Common myeloid progenitor, CD34-positive (primary cell): Measurements from ENCODE around the gene ENPP1.

Source experiments
- CTCF ChIA-PET: fragments of 350-600 bp; sonication (Branson Sonifier 250); formaldehyde crosslinking; loops from one replicate; lab custom pipeline; 2021; ENCODE audit warnings: antibody characterized with exemption; lab: Charles Lee
- POLR2A ChIA-PET: fragments of 350-600 bp; sonication (Branson Sonifier 250); formaldehyde crosslinking; loops from one replicate; lab custom pipeline; 2021; ENCODE audit warnings: antibody characterized with exemption; lab: Charles Lee
- DNase-seq, 3 donors: peaks; one replicate each; pipeline versions ENCODE4 v3.0.0 to v3.0.0-alpha.2; 2013
- H3K27ac ChIP-seq, 2 experiments: 1 replicate in 1 of 2; 2 replicates in 1 of 2; pipeline ENCODE4 v1.7.0; 2013; ENCODE audit warnings: inconsistent platforms in 2 of 2, low read length in 2 of 2, mild to moderate bottlenecking in 2 of 2, low read depth in 1 of 2, moderate library complexity in 1 of 2; ENCODE audit not compliant: severe bottlenecking in 2 of 2, insufficient read depth in 1 of 2, poor library complexity in 1 of 2
- H3K27me3 ChIP-seq, 5 experiments: replicated peaks in 2 of 5; 1 replicate in 3 of 5; 2 replicates in 2 of 5; pipeline versions ENCODE4 v1.6.1 to v1.7.0; 2013; ENCODE audit warnings: low read length in 4 of 5, mild to moderate bottlenecking in 2 of 5, moderate library complexity in 2 of 5, inconsistent platforms in 1 of 5; ENCODE audit not compliant: insufficient read depth in 5 of 5, control insufficient read depth in 4 of 5
- H3K36me3 ChIP-seq, 4 experiments: 1 replicate in 2 of 4; 2 replicates in 2 of 4; pipeline versions ENCODE4 v1.6.1 to v1.7.0; 2013; ENCODE audit warnings: low read length in 3 of 4, control low read depth in 1 of 4, mild to moderate bottlenecking in 1 of 4; ENCODE audit not compliant: control insufficient read depth in 4 of 4, insufficient read depth in 4 of 4
- H3K4me1 ChIP-seq, 4 experiments: 1 replicate in 3 of 4; 2 replicates in 1 of 4; pipeline versions ENCODE4 v1.6.1 to v1.7.1; 2013; ENCODE audit warnings: low read length in 3 of 4, mild to moderate bottlenecking in 3 of 4, control low read depth in 1 of 4, inconsistent platforms in 1 of 4, moderate library complexity in 1 of 4; ENCODE audit not compliant: control insufficient read depth in 4 of 4, insufficient read depth in 4 of 4; ENCODE audit errors: control extremely low read depth in 1 of 4
- H3K4me3 ChIP-seq, 7 experiments: 1 replicate in 4 of 7; 2 replicates in 3 of 7; pipeline versions ENCODE4 v1.5.1 to v1.7.0; 2013; ENCODE audit warnings: mild to moderate bottlenecking in 7 of 7, low read length in 6 of 7, moderate library complexity in 6 of 7, inconsistent platforms in 2 of 7, low read depth in 2 of 7, control low read depth in 1 of 7; ENCODE audit not compliant: insufficient read depth in 4 of 7, control insufficient read depth in 1 of 7; ENCODE audit errors: extremely low read depth in 1 of 7
- H3K9me3 ChIP-seq, 5 experiments: 1 replicate in 4 of 5; 2 replicates in 1 of 5; pipeline versions ENCODE4 v1.6.1 to v1.7.1; 2013; ENCODE audit warnings: low read length in 4 of 5, mild to moderate bottlenecking in 2 of 5, inconsistent platforms in 1 of 5, low read depth in 1 of 5, moderate library complexity in 1 of 5; ENCODE audit not compliant: control insufficient read depth in 4 of 5, insufficient read depth in 2 of 5; ENCODE audit errors: control extremely low read depth in 1 of 5
- WGBS: methylation state at CpG from one replicate; pipeline ENCODE4 v1.1.5; 2013; ENCODE audit not compliant: insufficient coverage; 5-methylcytosine and 5-hydroxymethylcytosine counted together

The ENPP1 gene

DNA sequence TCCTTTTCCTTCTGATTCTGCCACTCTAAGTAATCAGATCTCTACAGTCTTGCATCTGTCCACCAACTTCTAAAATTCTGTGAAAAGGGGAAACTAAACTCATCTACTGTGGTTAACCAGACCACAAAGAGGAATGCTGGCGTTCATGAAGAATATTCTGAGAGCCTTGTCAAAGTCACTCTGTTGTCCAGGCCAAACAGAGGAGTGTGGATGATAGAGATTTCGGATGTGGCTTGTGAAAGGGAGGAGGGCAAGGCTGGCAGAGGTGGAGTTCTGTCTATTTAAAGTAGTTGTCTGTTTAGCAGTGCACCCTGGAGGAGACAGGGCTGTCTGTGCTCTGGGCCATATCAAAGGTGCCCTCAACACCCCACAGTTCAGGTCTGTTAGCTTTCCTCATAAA, 109.5 kb downstream of the ENPP1 start:
- ChIA-PET POLR2A (interaction anchor here (0.9 kb wide), 1 partner anchor 31 kb away, joined by 3 read pairs; no protein-coding TSS in a partner anchor), CTCF (interaction anchor here (0.9 to 4.8 kb wide), 9 partner anchors 9 to 381 kb away, joined by 3 to 43 read pairs (median 5); no protein-coding TSS in a partner anchor)
- peaks cover 0 to 27% (median 6%) of the 10 kb centered on the region in 5 experiments for H3K9me3 ChIP-seq
- peak; percentile 72 to 94 (median 93) for DNase-seq
- peak overlapping the region in 1 of 7 experiments; percentile 17 for H3K4me3 ChIP-seq
- H3K36me3 ChIP-seq = no peaks in the 10 kb centered on the region
- peaks cover 7 to 71% (median 15%) of the 10 kb centered on the region in 5 experiments for H3K27me3 ChIP-seq
- H3K4me1 ChIP-seq = peaks cover 11 to 22% (median 20%) of the 10 kb centered on the region in 4 experiments
- WGBS = 0% methylated on average over 2 of the region's 2 CpGs
- no peak overlapping the region for H3K27ac ChIP-seq

DNA sequence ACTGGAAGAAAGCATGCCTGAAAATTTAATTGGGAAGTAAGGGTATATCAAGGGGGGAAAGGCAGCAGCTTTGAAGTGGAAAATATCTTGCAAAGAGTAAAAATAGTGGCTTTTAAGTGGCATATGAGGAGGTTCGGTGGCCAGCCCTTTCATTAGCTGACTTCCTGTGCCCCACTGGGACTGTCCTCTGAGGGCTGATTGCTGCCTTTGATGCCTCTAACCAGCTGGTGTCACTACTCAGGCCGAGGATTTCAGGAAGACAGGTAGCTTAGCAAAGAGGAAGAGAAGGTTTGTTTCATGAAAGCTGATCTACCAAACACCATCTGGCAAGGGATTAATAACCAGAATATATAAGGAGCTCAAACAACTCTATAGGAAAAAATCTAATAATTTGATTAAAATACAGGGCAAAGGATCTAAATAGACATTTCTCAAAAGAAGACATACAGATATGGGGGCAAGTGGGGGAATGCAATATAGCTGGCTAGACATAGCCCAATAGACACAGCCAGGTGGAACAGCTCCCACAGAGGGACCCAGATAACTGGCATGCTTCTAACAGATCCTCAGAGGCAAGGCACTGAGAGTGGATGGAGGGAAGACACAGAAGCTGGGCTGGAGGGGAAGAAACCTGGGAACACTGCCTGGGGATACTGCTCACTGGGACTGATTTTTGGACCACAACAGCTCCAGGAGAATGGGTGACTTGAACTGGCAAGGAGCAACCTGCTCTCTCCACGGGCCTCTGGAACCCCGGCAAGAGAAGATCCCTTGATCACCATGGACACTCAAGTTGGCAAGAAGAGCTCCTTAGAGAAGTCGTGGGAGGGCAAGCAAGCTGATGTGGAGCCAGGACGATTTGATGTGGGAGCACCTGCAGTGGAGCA, 110.2 kb downstream of the ENPP1 start:
- peaks cover 11 to 22% (median 20%) of the 10 kb centered on the region in 4 experiments for H3K4me1 ChIP-seq
- no peaks in the 10 kb centered on the region for H3K36me3 ChIP-seq
- ChIA-PET POLR2A (interaction anchor here (0.9 kb wide), 1 partner anchor 31 kb away, joined by 3 read pairs; no protein-coding TSS in a partner anchor), CTCF (interaction anchor here (0.7 to 4.8 kb wide), 9 partner anchors 10 to 381 kb away, joined by 3 to 43 read pairs (median 4); no protein-coding TSS in a partner anchor)
- WGBS = 71% methylated on average over 5 of the region's 6 CpGs
- no peak overlapping the region for H3K27ac ChIP-seq
- peaks cover 5 to 67% (median 15%) of the 10 kb centered on the region in 5 experiments for H3K27me3 ChIP-seq
- DNase-seq = peak in 1 of 3 donors; percentile 15
- H3K4me3 ChIP-seq = no peak overlapping the region
- peaks cover 0 to 34% (median 10%) of the 10 kb centered on the region in 5 experiments for H3K9me3 ChIP-seq

GRCh38 chr6:131918650-131919355, 111.0 kb downstream of the ENPP1 start:
- ChIA-PET CTCF (interaction anchor here (1.7 to 4.8 kb wide), 3 partner anchors 11 to 361 kb away, joined by 5 to 43 read pairs (median 7); no protein-coding TSS in a partner anchor), POLR2A (no interaction called here)
- Histone ChIP-seq H3K4me3 (no peak overlapping the region), H3K27me3 (peaks cover 0 to 64% (median 15%) of the 10 kb centered on the region in 5 experiments), H3K27ac (no peak overlapping the region), H3K4me1 (peaks cover 11 to 22% (median 20%) of the 10 kb centered on the region in 4 experiments), H3K36me3 (no peaks in the 10 kb centered on the region), H3K9me3 (peaks cover under 1 to 41% (median 10%) of the 10 kb centered on the region in 5 experiments)
- DNase-seq = no peak
- WGBS = 98% methylated on average over 5 of the region's 9 CpGs

GRCh38 chr6:131920656-131921055, 112.8 kb downstream of the ENPP1 start:
- Histone ChIP-seq H3K9me3 (peaks cover 3 to 44% (median 10%) of the 10 kb centered on the region in 5 experiments), H3K4me3 (no peak overlapping the region), H3K27me3 (peaks cover 0 to 57% (median 11%) of the 10 kb centered on the region in 5 experiments), H3K4me1 (peaks cover 11 to 22% (median 20%) of the 10 kb centered on the region in 4 experiments), H3K36me3 (no peaks in the 10 kb centered on the region), H3K27ac (no peak overlapping the region)
- ChIA-PET CTCF (interaction anchor here (1.1 kb wide), 1 partner anchor 10 kb away, joined by 3 read pairs; no protein-coding TSS in a partner anchor), POLR2A (no interaction called here)
- DNase-seq = no peak
- 100% methylated on average over 1 of the region's 3 CpGs for WGBS

- CTCF ChIA-PET = interaction anchor here (1.0 to 1.7 kb wide), 4 partner anchors 11 to 290 kb away, joined by 3 to 7 read pairs (median 4); no protein-coding TSS in a partner anchor
- peak; percentile 75 to 88 (median 85) for DNase-seq
- POLR2A ChIA-PET = no interaction called here
- Histone ChIP-seq H3K4me1 (peaks cover 0 to 3% (median 0%) of the 10 kb centered on the region in 4 experiments), H3K27ac (no peak overlapping the region), H3K27me3 (peaks cover 0 to 63% (median 12%) of the 10 kb centered on the region in 5 experiments), H3K36me3 (no peaks in the 10 kb centered on the region), H3K9me3 (peaks cover 3 to 44% (median 9%) of the 10 kb centered on the region in 5 experiments), H3K4me3 (no peak overlapping the region)
- 50% methylated on average over 2 of the region's 2 CpGs for WGBS
Measured at GRCh38 chr6:131923356-131923755, 115.5 kb downstream of the ENPP1 start.

GRCh38 chr6:131924881-131925474, 117.2 kb downstream of the ENPP1 start:
- peaks cover 3 to 40% (median 9%) of the 10 kb centered on the region in 5 experiments for H3K9me3 ChIP-seq
- H3K4me3 ChIP-seq = no peak overlapping the region
- ChIA-PET CTCF (interaction anchor here (0.8 to 2.1 kb wide), 15 partner anchors 9 to 560 kb away, joined by 3 to 7 read pairs (median 4); no protein-coding TSS in a partner anchor), POLR2A (no interaction called here)
- peak; percentile 31 to 52 (median 49) for DNase-seq
- 29% methylated on average over 2 of the region's 4 CpGs for WGBS
- H3K27ac ChIP-seq = no peak overlapping the region
- H3K4me1 ChIP-seq = no peaks in the 10 kb centered on the region
- no peaks in the 10 kb centered on the region for H3K36me3 ChIP-seq
- H3K27me3 ChIP-seq = peaks cover 0 to 53% (median 11%) of the 10 kb centered on the region in 5 experiments
